A549 (cell line): ENCODE measurements around the gene SLC39A11.

Source experiments
- BHLHE40 ChIP-seq: IDR thresholded peaks from 2 replicates; pipeline ENCODE4 v1.6.1; 2012; ENCODE audit warnings: low read depth, low read length, inconsistent platforms
- CHD4 ChIP-seq: fragments of 200-600 bp; sonication (generic); IDR thresholded peaks from 2 replicates; pipeline ENCODE4 v1.6.1; 2016; ENCODE audit warnings: antibody characterized with exemption, mild to moderate bottlenecking, borderline replicate concordance
- MAX ChIP-seq: IDR thresholded peaks from 2 replicates; pipeline ENCODE4 v1.6.1; 2012
- TP53 ChIP-seq: fragments of 250-450 bp; sonication (Bioruptor Pico); IDR thresholded peaks from 2 replicates; pipeline ENCODE4 v1.5.0; 2021; ENCODE audit warnings: mild to moderate bottlenecking, moderate library complexity

DNA sequence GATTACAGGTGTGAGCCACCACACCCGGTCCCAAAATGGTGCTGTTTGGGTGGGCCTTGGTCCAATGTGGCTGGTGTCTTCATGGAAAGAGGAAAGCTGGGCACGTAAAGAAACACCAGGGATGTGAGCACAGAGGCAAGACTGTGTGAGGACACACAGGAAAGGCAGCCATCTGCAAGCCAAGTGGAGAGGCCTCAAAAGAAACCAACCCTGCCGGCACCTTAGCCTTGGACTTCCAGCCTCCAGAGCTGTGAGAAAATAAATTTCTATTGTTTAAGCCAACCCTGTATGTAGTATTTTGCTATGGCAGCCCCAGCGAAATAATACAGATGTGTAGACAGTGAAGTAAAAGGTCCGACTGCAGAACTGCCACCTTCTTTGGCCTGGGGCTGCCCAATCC is 68.7 kb downstream of the SLC39A11 start:
- TF ChIP-seq TP53 (CRISPR knock-in tag) (no peak), MAX (no peak), BHLHE40 (no peak), CHD4 (no peak)
